GM23338 (cell line): Measurements from ENCODE around the gene SLC9A9. TPM values are rescaled to one million over a fixed set of nuclear protein-coding genes. Genes with fewer than 3 reads are reported as not detected.

Experiments
- ATAC-seq: fragments of 200-7000 bp; cut with Tn5 transposase; 3 replicates; pipeline ENCODE4 v1.9.1; 2020
- DNase-seq: peaks from one replicate; pipeline ENCODE4 v3.0.0-alpha.2; 2015; ENCODE audit warnings: low spot score
- H2AFZ ChIP-seq: fragments of 200-600 bp; sonication (generic); 2 replicates; pipeline ENCODE4 v1.8.0; 2016; ENCODE audit warnings: antibody characterized with exemption, mild to moderate bottlenecking, moderate library complexity
- H3F3A ChIP-seq: fragments of 200-600 bp; sonication (generic); replicated peaks from 2 replicates; pipeline ENCODE4 v1.8.0; 2017; ENCODE audit warnings: antibody characterized with exemption, mixed run types, low read depth
- H3K27ac ChIP-seq: fragments of 200-600 bp; sonication (generic); 2 replicates; pipeline ENCODE4 v1.6.1; 2016; ENCODE audit warnings: low read depth
- H3K27me3 ChIP-seq: fragments of 200-600 bp; sonication (generic); 2 replicates; pipeline ENCODE4 v1.8.0; 2016; ENCODE audit warnings: mild to moderate bottlenecking, mixed run types, moderate library complexity; ENCODE audit not compliant: insufficient read depth
- H3K36me3 ChIP-seq: fragments of 200-600 bp; sonication (generic); 2 replicates; pipeline ENCODE4 v1.8.0; 2016; ENCODE audit warnings: mild to moderate bottlenecking; ENCODE audit not compliant: insufficient read depth
- H3K4me1 ChIP-seq: fragments of 200-600 bp; sonication (generic); 2 replicates; pipeline ENCODE4 v1.8.0; 2016; ENCODE audit warnings: mild to moderate bottlenecking, moderate library complexity; ENCODE audit not compliant: insufficient read depth
- H3K4me2 ChIP-seq: fragments of 200-600 bp; sonication (generic); 2 replicates; pipeline ENCODE4 v1.7.1; 2017; ENCODE audit warnings: mixed run types
- H3K4me3 ChIP-seq: fragments of 200-600 bp; sonication (generic); 2 replicates; pipeline ENCODE4 v1.6.1; 2016; ENCODE audit warnings: mixed run types
- H3K79me2 ChIP-seq: fragments of 200-600 bp; sonication (generic); replicated peaks from 2 replicates; pipeline ENCODE4 v1.8.0; 2017; ENCODE audit warnings: mild to moderate bottlenecking; ENCODE audit not compliant: insufficient read depth
- H3K9me2 ChIP-seq: fragments of 200-600 bp; sonication (generic); 2 replicates; pipeline ENCODE4 v1.8.0; 2017; ENCODE audit not compliant: insufficient read depth
- H4K20me1 ChIP-seq: fragments of 200-600 bp; sonication (generic); replicated peaks from 2 replicates; pipeline ENCODE4 v1.8.0; 2017; ENCODE audit warnings: mild to moderate bottlenecking; ENCODE audit not compliant: insufficient read depth
- H3K27ac Mint-ChIP-seq: 2 replicates; pipeline ENCODE4 v1.8.0; 2020; ENCODE audit warnings: inconsistent platforms, mild to moderate bottlenecking, moderate library complexity, mixed read lengths
- H3K27me3 Mint-ChIP-seq: 3 replicates; pipeline ENCODE4 v1.8.0; 2022; ENCODE audit warnings: low read depth, mild to moderate bottlenecking, moderate library complexity, mixed read lengths, inconsistent platforms; ENCODE audit not compliant: insufficient read depth, poor library complexity
- H3K36me3 Mint-ChIP-seq: 3 replicates; pipeline ENCODE4 v1.8.0; 2021; ENCODE audit warnings: low read depth, mild to moderate bottlenecking, inconsistent platforms, moderate library complexity, mixed read lengths
- H3K4me1 Mint-ChIP-seq: 3 replicates; pipeline ENCODE4 v1.8.0; 2020; ENCODE audit warnings: mild to moderate bottlenecking, inconsistent platforms, mixed read lengths
- H3K4me3 Mint-ChIP-seq: 3 replicates; pipeline ENCODE4 v1.8.0; 2021; ENCODE audit warnings: moderate library complexity, mild to moderate bottlenecking, inconsistent platforms, mixed read lengths
- H3K9me3 Mint-ChIP-seq: 3 replicates; pipeline ENCODE4 v1.8.0; 2020; ENCODE audit warnings: moderate library complexity, mild to moderate bottlenecking, inconsistent platforms, mixed read lengths
- CREB1 ChIP-seq: fragments of 250-450 bp; sonication (Bioruptor Pico); IDR thresholded peaks from 2 replicates; pipeline ENCODE4 v1.5.0; 2020; ENCODE audit warnings: low read depth, mild to moderate bottlenecking, moderate library complexity
- EZH2 ChIP-seq: fragments of 200-600 bp; sonication (generic); IDR thresholded peaks from one replicate; pipeline ENCODE4 v1.8.0; 2017; ENCODE audit warnings: antibody characterized with exemption, mild to moderate bottlenecking, low read depth; ENCODE audit not compliant: unreplicated experiment
- EZH2phosphoT487 ChIP-seq: fragments of 200-600 bp; sonication (generic); IDR thresholded peaks from one replicate; pipeline ENCODE4 v1.8.1; 2018; ENCODE audit warnings: antibody characterized with exemption; ENCODE audit not compliant: unreplicated experiment
- JUNB ChIP-seq: IDR thresholded peaks from one replicate; pipeline ENCODE4 v1.6.1; 2016; ENCODE audit warnings: antibody characterized with exemption; ENCODE audit not compliant: unreplicated experiment
- NANOG ChIP-seq: IDR thresholded peaks from 2 replicates; pipeline ENCODE4 v1.6.1; 2016; ENCODE audit warnings: antibody characterized with exemption, borderline replicate concordance
- POLR2AphosphoS5 ChIP-seq: IDR thresholded peaks from 2 replicates; pipeline ENCODE4 v1.6.1; 2016; ENCODE audit warnings: antibody characterized with exemption, low read depth
- STAT1 ChIP-seq: IDR thresholded peaks from one replicate; pipeline ENCODE4 v1.6.1; 2016; ENCODE audit warnings: antibody characterized with exemption; ENCODE audit not compliant: unreplicated experiment
- ZNF114 ChIP-seq: fragments of 250-450 bp; sonication (Bioruptor Pico); IDR thresholded peaks from 2 replicates; pipeline ENCODE4 v1.5.0; 2020; ENCODE audit warnings: mild to moderate bottlenecking, moderate library complexity
- ZNF331 ChIP-seq: fragments of 250-450 bp; sonication (Bioruptor Pico); IDR thresholded peaks from 2 replicates; pipeline ENCODE4 v1.5.0; 2020; ENCODE audit warnings: low read depth, mild to moderate bottlenecking, moderate library complexity
- polyA plus RNA-seq: library from polyadenylated mRNA; unstranded; fragments of >200 nt; fragmentation: Nextera tagmentation; extraction: Ambion mirVana; gene quantifications from 2 replicates; pipeline ENCODE4 v1.2.1, GENCODE V29; 2016
- total RNA-seq: library from RNA; depleted of rRNA; stranded (reverse); fragments of >200 nt; shearing (Covaris generic); gene quantifications from 2 replicates; pipeline ENCODE4 v1.2.3, GENCODE V29; 2014
- TF ChIP-seq, protein P1 (sequence below): IDR thresholded peaks from one replicate; pipeline ENCODE4 v1.6.1; 2018; ENCODE audit warnings: antibody characterized with exemption; ENCODE audit not compliant: unreplicated experiment
- TF ChIP-seq, protein P2 (sequence below), 2 experiments: fragments of 200-600 bp in 1 of 2; sonication (generic) in 1 of 2; conservative IDR thresholded peaks; 2 replicates each; pipeline versions ENCODE4 v1.5.1 to v1.6.1; 2016 to 2017; ENCODE audit warnings: antibody characterized with exemption in 2 of 2, low read depth in 2 of 2, mild to moderate bottlenecking in 2 of 2, moderate library complexity in 1 of 2
- TF ChIP-seq, protein P3 (sequence below): fragments of 250-450 bp; sonication (Bioruptor Pico); IDR thresholded peaks from 2 replicates; pipeline ENCODE4 v1.5.0; 2020; ENCODE audit warnings: mild to moderate bottlenecking, moderate library complexity
- TF ChIP-seq, protein P4 (sequence below): IDR thresholded peaks from 2 replicates; pipeline ENCODE4 v1.6.1; 2016; ENCODE audit warnings: antibody characterized with exemption

Gene SLC9A9
- total and polyA plus RNA-seq, 2 experiments from 2014 or later: 1.3 to 1.6 TPM

DNA sequence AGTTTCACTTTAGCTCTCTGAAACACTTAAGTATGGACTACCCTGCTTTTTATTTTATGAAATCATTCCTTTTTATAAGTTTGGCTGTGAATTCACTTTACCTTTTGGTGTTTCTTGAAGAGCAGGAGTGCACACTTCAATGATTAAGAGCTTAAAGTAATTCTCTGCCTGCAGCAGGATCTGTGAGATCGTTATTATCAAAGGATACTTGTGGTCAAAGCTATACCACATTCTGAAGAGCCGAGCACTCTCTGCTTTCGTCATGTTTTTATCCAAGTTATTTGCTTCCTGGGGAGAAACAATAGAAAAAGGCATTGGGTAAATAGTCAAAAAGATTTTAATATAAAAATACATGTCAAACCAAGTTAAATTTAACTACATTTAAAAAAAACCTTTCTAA, 485.0 kb downstream of the SLC9A9 start:
- DNase-seq: no peak
- ATAC-seq: no peak
- peaks cover 3% of the 10 kb centered on the region for H3K27me3 Mint-ChIP-seq
- H3K36me3 Mint-ChIP-seq: no peaks in the 10 kb centered on the region
- no peak overlapping the region for H3K4me3 Mint-ChIP-seq
- peaks cover 4% of the 10 kb centered on the region; the same call in 1 of the 3 replicates for H3K4me1 Mint-ChIP-seq
- Histone ChIP-seq H3K36me3 (no peaks in the 10 kb centered on the region), H2AFZ (no peak overlapping the region), H3K79me2 (no peaks in the 10 kb centered on the region), H4K20me1 (no peaks in the 10 kb centered on the region), H3K27me3 (no peaks in the 10 kb centered on the region), H3K4me2 (no peak overlapping the region), H3F3A (no peaks in the 10 kb centered on the region), H3K27ac (no peak overlapping the region), H3K4me1 (0 out of 2 replicates have a peak, but pooled peaks cover 1% of the 10 kb centered on the region), H3K9me2 (no peaks in the 10 kb centered on the region), H3K4me3 (no peak overlapping the region)
- TF ChIP-seq CREB1 (CRISPR knock-in tag): no peak
- TF ChIP-seq, protein P1, sequence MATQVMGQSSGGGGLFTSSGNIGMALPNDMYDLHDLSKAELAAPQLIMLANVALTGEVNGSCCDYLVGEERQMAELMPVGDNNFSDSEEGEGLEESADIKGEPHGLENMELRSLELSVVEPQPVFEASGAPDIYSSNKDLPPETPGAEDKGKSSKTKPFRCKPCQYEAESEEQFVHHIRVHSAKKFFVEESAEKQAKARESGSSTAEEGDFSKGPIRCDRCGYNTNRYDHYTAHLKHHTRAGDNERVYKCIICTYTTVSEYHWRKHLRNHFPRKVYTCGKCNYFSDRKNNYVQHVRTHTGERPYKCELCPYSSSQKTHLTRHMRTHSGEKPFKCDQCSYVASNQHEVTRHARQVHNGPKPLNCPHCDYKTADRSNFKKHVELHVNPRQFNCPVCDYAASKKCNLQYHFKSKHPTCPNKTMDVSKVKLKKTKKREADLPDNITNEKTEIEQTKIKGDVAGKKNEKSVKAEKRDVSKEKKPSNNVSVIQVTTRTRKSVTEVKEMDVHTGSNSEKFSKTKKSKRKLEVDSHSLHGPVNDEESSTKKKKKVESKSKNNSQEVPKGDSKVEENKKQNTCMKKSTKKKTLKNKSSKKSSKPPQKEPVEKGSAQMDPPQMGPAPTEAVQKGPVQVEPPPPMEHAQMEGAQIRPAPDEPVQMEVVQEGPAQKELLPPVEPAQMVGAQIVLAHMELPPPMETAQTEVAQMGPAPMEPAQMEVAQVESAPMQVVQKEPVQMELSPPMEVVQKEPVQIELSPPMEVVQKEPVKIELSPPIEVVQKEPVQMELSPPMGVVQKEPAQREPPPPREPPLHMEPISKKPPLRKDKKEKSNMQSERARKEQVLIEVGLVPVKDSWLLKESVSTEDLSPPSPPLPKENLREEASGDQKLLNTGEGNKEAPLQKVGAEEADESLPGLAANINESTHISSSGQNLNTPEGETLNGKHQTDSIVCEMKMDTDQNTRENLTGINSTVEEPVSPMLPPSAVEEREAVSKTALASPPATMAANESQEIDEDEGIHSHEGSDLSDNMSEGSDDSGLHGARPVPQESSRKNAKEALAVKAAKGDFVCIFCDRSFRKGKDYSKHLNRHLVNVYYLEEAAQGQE: no peak
- TF ChIP-seq EZH2phosphoT487: no peak
- TF ChIP-seq ZNF114: no peak
- TF ChIP-seq ZNF331 (CRISPR knock-in tag): no peak
- TF ChIP-seq EZH2: no peak
- TF ChIP-seq, protein P2, sequence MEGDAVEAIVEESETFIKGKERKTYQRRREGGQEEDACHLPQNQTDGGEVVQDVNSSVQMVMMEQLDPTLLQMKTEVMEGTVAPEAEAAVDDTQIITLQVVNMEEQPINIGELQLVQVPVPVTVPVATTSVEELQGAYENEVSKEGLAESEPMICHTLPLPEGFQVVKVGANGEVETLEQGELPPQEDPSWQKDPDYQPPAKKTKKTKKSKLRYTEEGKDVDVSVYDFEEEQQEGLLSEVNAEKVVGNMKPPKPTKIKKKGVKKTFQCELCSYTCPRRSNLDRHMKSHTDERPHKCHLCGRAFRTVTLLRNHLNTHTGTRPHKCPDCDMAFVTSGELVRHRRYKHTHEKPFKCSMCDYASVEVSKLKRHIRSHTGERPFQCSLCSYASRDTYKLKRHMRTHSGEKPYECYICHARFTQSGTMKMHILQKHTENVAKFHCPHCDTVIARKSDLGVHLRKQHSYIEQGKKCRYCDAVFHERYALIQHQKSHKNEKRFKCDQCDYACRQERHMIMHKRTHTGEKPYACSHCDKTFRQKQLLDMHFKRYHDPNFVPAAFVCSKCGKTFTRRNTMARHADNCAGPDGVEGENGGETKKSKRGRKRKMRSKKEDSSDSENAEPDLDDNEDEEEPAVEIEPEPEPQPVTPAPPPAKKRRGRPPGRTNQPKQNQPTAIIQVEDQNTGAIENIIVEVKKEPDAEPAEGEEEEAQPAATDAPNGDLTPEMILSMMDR (conservative IDR thresholded peaks at IDR 0.05; ENCODE audit: low read depth in 2 of 2): no peak
- no peak for TF ChIP-seq NANOG
- TF ChIP-seq, protein P3, sequence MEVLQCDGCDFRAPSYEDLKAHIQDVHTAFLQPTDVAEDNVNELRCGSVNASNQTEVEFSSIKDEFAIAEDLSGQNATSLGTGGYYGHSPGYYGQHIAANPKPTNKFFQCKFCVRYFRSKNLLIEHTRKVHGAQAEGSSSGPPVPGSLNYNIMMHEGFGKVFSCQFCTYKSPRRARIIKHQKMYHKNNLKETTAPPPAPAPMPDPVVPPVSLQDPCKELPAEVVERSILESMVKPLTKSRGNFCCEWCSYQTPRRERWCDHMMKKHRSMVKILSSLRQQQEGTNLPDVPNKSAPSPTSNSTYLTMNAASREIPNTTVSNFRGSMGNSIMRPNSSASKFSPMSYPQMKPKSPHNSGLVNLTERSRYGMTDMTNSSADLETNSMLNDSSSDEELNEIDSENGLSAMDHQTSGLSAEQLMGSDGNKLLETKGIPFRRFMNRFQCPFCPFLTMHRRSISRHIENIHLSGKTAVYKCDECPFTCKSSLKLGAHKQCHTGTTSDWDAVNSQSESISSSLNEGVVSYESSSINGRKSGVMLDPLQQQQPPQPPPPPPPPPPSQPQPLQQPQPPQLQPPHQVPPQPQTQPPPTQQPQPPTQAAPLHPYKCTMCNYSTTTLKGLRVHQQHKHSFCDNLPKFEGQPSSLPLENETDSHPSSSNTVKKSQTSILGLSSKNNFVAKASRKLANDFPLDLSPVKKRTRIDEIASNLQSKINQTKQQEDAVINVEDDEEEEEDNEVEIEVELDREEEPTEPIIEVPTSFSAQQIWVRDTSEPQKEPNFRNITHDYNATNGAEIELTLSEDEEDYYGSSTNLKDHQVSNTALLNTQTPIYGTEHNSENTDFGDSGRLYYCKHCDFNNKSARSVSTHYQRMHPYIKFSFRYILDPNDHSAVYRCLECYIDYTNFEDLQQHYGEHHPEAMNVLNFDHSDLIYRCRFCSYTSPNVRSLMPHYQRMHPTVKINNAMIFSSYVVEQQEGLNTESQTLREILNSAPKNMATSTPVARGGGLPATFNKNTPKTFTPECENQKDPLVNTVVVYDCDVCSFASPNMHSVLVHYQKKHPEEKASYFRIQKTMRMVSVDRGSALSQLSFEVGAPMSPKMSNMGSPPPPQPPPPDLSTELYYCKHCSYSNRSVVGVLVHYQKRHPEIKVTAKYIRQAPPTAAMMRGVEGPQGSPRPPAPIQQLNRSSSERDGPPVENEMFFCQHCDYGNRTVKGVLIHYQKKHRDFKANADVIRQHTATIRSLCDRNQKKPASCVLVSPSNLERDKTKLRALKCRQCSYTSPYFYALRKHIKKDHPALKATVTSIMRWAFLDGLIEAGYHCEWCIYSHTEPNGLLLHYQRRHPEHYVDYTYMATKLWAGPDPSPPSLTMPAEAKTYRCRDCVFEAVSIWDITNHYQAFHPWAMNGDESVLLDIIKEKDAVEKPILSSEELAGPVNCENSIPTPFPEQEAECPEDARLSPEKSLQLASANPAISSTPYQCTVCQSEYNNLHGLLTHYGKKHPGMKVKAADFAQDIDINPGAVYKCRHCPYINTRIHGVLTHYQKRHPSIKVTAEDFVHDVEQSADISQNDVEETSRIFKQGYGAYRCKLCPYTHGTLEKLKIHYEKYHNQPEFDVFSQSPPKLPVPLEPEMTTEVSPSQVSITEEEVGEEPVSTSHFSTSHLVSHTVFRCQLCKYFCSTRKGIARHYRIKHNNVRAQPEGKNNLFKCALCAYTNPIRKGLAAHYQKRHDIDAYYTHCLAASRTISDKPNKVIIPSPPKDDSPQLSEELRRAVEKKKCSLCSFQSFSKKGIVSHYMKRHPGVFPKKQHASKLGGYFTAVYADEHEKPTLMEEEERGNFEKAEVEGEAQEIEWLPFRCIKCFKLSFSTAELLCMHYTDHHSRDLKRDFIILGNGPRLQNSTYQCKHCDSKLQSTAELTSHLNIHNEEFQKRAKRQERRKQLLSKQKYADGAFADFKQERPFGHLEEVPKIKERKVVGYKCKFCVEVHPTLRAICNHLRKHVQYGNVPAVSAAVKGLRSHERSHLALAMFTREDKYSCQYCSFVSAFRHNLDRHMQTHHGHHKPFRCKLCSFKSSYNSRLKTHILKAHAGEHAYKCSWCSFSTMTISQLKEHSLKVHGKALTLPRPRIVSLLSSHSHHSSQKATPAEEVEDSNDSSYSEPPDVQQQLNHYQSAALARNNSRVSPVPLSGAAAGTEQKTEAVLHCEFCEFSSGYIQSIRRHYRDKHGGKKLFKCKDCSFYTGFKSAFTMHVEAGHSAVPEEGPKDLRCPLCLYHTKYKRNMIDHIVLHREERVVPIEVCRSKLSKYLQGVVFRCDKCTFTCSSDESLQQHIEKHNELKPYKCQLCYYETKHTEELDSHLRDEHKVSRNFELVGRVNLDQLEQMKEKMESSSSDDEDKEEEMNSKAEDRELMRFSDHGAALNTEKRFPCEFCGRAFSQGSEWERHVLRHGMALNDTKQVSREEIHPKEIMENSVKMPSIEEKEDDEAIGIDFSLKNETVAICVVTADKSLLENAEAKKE (CRISPR knock-in tag): no peak
- no peak for TF ChIP-seq JUNB
- TF ChIP-seq, protein P4, sequence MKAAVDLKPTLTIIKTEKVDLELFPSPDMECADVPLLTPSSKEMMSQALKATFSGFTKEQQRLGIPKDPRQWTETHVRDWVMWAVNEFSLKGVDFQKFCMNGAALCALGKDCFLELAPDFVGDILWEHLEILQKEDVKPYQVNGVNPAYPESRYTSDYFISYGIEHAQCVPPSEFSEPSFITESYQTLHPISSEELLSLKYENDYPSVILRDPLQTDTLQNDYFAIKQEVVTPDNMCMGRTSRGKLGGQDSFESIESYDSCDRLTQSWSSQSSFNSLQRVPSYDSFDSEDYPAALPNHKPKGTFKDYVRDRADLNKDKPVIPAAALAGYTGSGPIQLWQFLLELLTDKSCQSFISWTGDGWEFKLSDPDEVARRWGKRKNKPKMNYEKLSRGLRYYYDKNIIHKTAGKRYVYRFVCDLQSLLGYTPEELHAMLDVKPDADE: no peak
- no peak for TF ChIP-seq POLR2AphosphoS5
- no peak for TF ChIP-seq STAT1
- no peak overlapping the region for H3K27ac Mint-ChIP-seq
- H3K9me3 Mint-ChIP-seq: no peaks in the 10 kb centered on the region
